ENCODE data around the gene PPFIA4.
A peak's percentile ranks its signal among the peaks of the same experiment; 100 is the strongest.

PPFIA4 gene

DNA sequence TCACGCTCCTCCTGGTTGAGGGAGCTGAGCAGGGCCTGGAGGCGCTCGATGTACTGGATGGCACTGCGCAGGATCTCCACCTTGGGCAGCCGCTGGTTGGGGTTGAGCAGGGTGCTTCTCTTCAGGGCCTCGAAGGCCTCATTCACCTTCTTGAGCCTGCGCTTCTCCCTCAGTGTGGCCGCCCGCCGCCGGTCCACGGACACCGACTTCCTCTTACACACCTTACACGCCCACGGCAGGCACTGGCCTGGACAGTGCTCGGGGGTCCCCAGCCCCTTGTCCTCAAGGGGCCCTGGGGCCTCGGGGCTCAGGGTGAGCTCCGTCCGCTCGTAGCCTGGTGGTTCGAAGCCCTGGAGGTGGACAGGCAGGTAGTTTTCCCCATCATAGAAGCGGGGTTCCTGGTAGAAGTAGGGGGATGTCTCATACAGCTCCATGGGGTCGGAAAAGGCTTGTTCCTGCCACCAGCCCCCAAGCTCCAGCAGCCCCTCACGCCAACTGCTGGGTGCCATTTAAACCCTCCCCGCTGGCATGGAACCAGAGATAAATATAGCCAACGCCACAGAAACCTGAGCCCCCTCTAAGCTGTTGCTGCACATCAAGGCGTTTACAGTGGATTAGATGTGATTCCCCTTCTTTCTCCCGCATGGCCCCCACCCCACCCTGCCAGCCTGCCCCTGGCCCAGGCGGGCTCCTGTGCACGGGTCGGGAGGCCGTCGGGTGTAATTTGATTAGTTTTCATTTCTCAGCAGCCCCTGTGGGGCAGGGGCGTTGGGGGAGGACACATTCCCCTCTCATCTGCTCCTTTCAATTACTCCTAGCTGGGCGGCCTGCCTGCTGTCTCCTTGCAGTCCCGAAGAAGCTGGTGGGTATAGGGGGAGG is 59.5 kb downstream of the PPFIA4 start, which contains the start of gene MYOG:
Gene MYOG, minus strand, starts transcription at position 485 of the 879 bp plus-strand sequence. Its CDS starts 51 bp downstream, at position 434.
- DNase-seq, result peak; percentile 65

- no peak for DNase-seq
Observed at GRCh38 chr1:203086992-203087763, 60.9 kb downstream of the PPFIA4 start.

GRCh38 chr1:203088441-203088840 is 62.1 kb downstream of the PPFIA4 start:
- DNase-seq, result no peak

- no peak for DNase-seq
Observed at GRCh38 chr1:203089001-203089650, 62.8 kb downstream of the PPFIA4 start.

GRCh38 chr1:203089651-203090045 is 63.4 kb downstream of the PPFIA4 start:
- peak; percentile 28 for DNase-seq

GRCh38 chr1:203090421-203091198 is 64.3 kb downstream of the PPFIA4 start:
- no peak for DNase-seq

DNA sequence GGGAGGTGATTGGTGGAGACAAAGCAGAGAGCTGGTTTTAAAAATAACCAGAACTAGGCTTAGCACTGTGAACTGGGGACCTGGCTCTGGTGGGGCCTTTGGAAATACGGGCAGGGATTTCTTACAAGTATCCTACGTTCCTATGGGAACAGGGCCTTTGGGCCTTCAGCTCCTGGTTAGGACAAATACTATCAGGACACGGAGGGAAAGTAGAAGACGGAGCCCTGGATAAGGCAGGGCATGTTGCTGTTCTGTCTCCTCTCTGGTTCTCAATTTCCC is 64.8 kb downstream of the PPFIA4 start:
- no peak for DNase-seq

- DNase-seq, result no peak
Observed at GRCh38 chr1:203091761-203092330, 65.6 kb downstream of the PPFIA4 start.

DNA sequence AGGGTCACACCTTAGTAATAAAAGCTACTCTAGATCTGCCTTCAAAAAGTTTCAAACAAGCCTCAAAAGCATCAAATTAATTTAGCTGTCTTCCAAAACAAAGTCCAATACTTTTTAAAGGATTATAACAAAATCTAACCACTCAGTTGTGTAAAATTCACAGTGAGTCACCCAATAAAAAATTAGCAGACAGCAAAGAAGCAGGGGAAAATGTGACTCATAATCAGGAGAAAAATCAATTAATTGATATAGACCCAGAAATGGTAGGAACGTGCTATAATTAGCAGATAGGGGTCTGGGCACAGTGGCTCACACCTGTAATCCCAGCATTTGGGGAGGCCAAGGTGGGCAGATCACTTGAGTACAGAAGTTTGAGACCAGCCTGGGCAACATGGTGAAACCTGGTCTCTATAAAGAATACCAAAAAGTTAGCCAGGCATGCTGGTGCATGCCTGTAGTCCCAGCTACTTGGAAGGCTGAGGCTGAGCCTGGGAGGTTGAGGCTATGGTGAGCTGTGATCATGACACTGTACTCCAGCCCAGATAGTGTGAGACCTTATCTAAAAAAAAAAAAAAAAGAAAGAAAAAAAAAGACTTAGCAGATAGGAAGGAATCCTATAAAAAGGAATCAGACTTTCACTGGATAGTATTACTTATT is 67.6 kb downstream of the PPFIA4 start:
- DNase-seq, result no peak

DNA sequence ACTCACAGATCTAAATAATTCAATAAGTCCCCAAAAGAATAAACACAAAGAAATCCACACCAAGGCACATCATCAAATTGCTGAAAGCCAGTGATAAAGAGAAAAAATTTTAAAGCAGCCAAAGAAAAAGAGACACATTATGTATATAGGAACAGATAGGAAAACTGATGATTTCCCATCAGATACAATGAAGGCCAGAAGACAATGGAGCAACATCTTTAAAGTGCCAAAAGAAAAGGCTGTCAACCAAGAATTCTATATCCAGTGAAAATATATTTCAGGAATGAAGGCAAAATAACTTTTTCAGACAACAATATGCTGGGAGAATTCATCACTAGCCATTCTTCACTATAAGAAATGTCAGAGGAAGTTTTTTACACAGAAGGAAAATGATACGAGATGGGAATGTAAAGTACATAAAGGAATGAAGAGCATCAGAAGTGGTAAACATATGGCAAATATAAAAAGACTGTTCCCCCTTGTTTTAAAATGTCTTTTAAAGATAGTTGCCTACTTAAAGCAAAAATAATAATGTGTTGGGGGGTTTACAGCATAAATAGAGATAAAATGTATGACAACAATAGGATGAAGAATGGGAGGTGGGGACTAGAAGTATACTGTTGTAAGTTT is 68.9 kb downstream of the PPFIA4 start:
- DNase-seq, result no peak

- peak; percentile 88 for DNase-seq
Observed at GRCh38 chr1:203096566-203096965, 70.3 kb downstream of the PPFIA4 start.

GRCh38 chr1:203097001-203097400 is 70.7 kb downstream of the PPFIA4 start:
- DNase-seq, result no peak

DNA sequence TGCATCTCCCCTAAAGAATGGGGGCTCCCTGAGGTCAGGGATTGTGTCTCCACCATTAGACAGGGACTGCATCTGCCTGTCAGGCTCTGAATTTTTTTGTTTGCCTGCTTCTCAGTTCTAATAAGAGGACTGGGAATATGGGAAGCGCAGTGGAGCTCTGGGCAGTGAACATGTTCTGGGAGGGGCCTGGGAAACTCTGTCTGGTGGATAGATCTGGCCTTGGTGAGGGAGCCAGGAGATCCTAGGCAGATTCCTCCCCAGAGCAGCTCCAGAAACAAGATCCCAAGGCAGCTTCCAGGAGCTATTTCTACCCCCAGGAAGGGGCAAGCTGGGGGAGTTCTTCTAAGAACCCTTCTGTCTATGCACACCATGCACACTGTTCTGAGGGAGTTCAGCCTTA is 72.2 kb downstream of the PPFIA4 start:
- DNase-seq, result no peak

GRCh38 chr1:203098914-203099520 is 72.7 kb downstream of the PPFIA4 start:
- DNase-seq, result no peak

DNA sequence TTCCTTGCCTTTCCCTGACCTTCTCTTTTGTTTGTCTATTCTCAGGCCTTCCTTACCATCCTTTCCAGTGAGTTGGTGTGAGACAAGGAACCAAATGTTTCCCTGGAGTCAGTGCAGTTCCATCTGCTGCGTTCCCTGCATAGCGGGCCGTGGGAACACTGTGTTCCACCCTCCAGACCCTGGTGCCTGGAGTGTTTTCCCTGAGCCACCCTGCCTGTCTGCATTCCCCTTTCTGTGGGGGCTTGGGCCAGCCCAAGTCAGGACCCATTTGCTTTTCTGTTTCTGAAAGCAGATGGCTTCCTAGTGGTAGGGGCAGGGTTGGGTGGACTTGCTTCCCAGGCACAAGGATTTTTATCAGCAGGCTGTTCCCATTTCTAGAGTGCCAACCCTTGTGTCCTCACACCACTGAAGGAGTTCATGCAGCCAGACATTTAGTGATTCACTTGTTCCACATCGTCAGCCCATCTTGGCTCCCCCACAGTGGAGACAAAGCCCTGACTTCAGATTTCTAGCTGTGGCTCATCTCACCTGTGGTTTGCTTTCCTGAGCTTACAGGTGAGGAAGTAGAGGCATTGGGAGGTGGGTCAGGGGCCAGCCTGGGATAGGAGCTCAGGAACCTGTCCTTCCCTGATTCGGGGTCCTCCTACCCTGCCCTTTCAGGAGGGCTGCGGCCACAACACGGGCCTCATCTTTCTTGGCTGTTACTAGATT is 73.7 kb downstream of the PPFIA4 start:
- no peak for DNase-seq

DNA sequence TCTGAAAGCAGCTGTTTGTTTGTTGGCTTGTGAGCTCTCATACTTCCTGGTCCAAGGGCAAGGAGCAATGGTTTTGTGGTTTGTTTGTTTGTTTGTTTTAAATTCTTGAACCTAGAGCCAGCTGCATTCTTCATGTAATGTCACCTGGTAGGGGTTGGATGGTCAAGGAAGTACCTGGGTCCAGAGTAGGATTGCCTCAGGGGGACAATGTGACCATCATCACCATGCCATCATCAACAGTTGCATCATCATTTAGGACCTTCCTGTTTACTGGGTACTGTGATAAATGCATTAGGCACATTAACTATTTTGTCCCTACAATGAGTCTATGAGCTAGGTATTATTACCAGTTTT is 74.2 kb downstream of the PPFIA4 start:
- DNase-seq, result no peak

- DNase-seq, result peak; percentile 26
Observed at GRCh38 chr1:203101813-203102634, 75.7 kb downstream of the PPFIA4 start.

- DNase-seq, result peak; percentile 39
Observed at GRCh38 chr1:203103216-203103615, 76.9 kb downstream of the PPFIA4 start.

DNA sequence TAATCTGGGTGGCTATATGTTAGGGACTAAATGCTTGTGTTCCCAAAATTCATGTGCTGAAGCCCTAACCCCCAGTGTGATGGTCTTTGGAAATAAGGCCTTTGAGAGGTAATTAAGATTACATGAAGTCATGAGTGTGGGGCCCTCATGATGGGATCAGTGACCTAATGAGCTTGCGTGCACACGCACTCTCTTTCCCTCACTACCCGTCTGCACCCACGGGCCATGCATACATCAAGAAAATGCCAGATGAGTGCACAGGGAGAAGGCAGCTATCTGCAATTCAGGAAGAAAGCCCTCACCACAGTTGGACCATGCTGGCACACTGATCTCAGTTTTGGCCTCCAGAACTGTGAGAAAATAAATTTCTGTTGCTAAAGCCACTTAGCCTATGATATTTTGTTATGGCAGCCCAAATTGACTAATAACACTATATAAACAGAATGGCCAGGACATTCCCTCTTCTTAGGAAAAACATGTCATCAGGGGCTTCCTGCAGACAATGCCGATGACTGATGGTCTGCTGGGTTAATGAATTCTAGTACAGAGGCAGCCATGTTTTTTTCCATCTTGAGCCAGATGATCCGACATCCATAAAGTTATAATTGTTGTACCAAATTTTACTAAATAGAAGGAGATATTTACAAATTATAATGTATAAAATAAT is 77.7 kb downstream of the PPFIA4 start:
- DNase-seq, result no peak

Data from NCI-H524 treated with DMSO at 0.1 percent for 48 hours (cell line).